Activated CD4-positive, alpha-beta memory T cell treated with anti-CD3 and anti-CD28 coated beads, Interleukin-2, amount 10 ng/mL, durations not matched to agents 7 days and 5 days (primary cell): ENCODE results near the gene NOP16. TPM values are rescaled to one million over a fixed set of nuclear protein-coding genes. Genes with fewer than 3 reads are reported as not detected.

Experiments used
- CTCF ChIA-PET: fragments of 350-600 bp; sonication (Branson Sonifier 250); formaldehyde crosslinking; loops from one replicate; lab custom pipeline; 2021; ENCODE audit warnings: antibody characterized with exemption, inconsistent platforms; lab: Charles Lee
- POLR2A ChIA-PET: fragments of 350-600 bp; sonication (Branson Sonifier 250); formaldehyde crosslinking; loops from one replicate; lab custom pipeline; 2021; ENCODE audit warnings: antibody characterized with exemption; lab: Charles Lee
- DNase-seq: peaks from one replicate; pipeline ENCODE4 v3.0.0-alpha.2; 2020
- H3K27ac Mint-ChIP-seq: one replicate; pipeline ENCODE4 v1.8.0; 2021; ENCODE audit warnings: mild to moderate bottlenecking, mixed read lengths
- H3K27me3 Mint-ChIP-seq: one replicate; pipeline ENCODE4 v1.8.0; 2021; ENCODE audit warnings: mixed read lengths
- H3K36me3 Mint-ChIP-seq: one replicate; pipeline ENCODE4 v1.8.0; 2021; ENCODE audit warnings: low read depth, mixed read lengths
- H3K4me1 Mint-ChIP-seq: one replicate; pipeline ENCODE4 v1.8.0; 2021; ENCODE audit warnings: mixed read lengths
- H3K4me3 Mint-ChIP-seq: one replicate; pipeline ENCODE4 v1.8.0; 2021; ENCODE audit warnings: mild to moderate bottlenecking, mixed read lengths
- H3K9me3 Mint-ChIP-seq: one replicate; pipeline ENCODE4 v1.8.0; 2021; ENCODE audit warnings: mixed read lengths
- total RNA-seq, 2 experiments: library from RNA; stranded (reverse); gene quantifications; one replicate each; pipeline ENCODE4 v1.2.3, GENCODE V29; 2021

The NOP16 gene
- total RNA-seq, 2 experiments from 2014 or later = 24.2 to 24.7 TPM

DNA sequence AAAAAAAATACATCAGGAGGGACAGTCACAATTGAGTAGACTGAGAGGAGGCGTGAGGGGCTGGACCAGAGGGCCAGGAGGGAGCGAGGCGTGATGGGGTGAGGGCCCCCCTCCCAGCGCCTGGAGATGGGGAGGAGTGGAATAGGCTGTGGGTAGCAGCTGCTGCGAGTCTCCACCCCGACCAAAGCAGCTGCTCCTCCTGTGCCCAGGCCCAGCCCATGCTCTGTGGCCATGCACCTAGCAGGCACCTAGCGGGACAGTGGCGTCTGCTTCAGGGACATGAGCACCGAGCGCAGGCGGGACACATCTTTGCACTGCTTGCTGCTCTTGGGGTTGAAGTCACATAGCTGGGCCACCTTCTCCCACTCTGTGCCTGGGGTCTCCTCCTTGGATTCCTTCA is 4.1 kb upstream of the NOP16 start:
- ChIA-PET POLR2A (no interaction called here), CTCF (interaction anchor here (0.7 kb wide), 1 partner anchor 145 kb away, joined by 3 read pairs; the partner anchor contains the start of gene RNF44)
- H3K4me1 Mint-ChIP-seq = peaks cover 11% of the 10 kb centered on the region
- H3K27ac Mint-ChIP-seq = no peak overlapping the region
- peaks cover 33% of the 10 kb centered on the region for H3K36me3 Mint-ChIP-seq
- DNase-seq = no peak
- no peak overlapping the region for H3K4me3 Mint-ChIP-seq
- no peaks in the 10 kb centered on the region for H3K9me3 Mint-ChIP-seq
- no peaks in the 10 kb centered on the region for H3K27me3 Mint-ChIP-seq

DNA sequence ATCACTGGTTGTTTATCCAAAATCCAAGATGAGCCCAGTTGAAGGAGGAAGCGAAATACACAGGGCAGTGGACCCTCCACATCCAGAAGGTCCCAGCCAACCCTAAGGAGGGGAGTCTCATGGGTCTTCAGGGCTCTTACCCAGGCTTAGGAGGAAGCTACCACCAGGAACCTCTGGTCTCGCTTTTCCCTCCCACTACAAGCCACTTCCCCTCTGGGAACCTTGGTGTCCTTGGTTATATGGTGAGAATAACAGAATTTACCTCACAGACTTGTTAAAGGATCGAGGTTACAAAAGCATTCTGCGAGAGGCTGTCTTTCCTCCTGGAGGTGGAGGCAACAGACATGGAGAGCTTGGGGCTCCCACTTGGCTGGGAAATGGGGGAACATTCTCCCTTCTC is 3.6 kb upstream of the NOP16 start:
- no peaks in the 10 kb centered on the region for H3K9me3 Mint-ChIP-seq
- H3K27ac Mint-ChIP-seq = no peak overlapping the region
- H3K36me3 Mint-ChIP-seq = peaks cover 34% of the 10 kb centered on the region
- no peaks in the 10 kb centered on the region for H3K27me3 Mint-ChIP-seq
- no peak for DNase-seq
- POLR2A ChIA-PET = interaction anchor here (0.6 kb wide), 1 partner anchor 56 kb away, joined by 3 read pairs; no protein-coding TSS in a partner anchor
- H3K4me1 Mint-ChIP-seq = peaks cover 17% of the 10 kb centered on the region
- CTCF ChIA-PET = interaction anchor here (0.7 kb wide), 1 partner anchor 145 kb away, joined by 3 read pairs; the partner anchor contains the start of gene RNF44
- H3K4me3 Mint-ChIP-seq = no peak overlapping the region

DNA sequence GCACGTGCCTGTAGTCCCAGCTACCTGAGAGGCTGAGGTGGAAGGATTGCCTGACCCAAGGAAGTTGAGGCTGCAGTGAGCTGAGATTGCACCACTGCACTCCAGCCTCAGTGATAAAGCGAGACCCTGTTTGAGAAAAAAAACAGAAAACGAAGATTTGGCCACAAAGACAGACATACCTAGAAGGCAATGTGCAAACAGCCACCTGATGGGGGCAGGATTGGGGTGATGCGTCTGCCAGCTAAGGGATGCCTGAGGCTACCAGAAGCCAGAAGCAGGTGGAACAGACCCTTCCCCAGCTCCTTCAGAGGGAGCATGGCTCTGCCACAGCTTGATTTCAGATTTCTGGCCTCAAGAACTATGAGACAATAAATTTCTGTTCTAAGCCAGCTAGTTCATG is 3.1 kb upstream of the NOP16 start:
- no peak for DNase-seq
- Mint-ChIP-seq H3K36me3 (peaks cover 39% of the 10 kb centered on the region), H3K4me3 (no peak overlapping the region), H3K4me1 (peaks cover 22% of the 10 kb centered on the region), H3K27me3 (no peaks in the 10 kb centered on the region), H3K9me3 (no peaks in the 10 kb centered on the region), H3K27ac (no peak overlapping the region)
- CTCF ChIA-PET = interaction anchor here (1.1 kb wide), 1 partner anchor 56 kb away, joined by 4 read pairs; the partner anchor contains the start of gene FAF2
- POLR2A ChIA-PET = interaction anchor here (0.6 kb wide), 1 partner anchor 56 kb away, joined by 3 read pairs; no protein-coding TSS in a partner anchor

DNA sequence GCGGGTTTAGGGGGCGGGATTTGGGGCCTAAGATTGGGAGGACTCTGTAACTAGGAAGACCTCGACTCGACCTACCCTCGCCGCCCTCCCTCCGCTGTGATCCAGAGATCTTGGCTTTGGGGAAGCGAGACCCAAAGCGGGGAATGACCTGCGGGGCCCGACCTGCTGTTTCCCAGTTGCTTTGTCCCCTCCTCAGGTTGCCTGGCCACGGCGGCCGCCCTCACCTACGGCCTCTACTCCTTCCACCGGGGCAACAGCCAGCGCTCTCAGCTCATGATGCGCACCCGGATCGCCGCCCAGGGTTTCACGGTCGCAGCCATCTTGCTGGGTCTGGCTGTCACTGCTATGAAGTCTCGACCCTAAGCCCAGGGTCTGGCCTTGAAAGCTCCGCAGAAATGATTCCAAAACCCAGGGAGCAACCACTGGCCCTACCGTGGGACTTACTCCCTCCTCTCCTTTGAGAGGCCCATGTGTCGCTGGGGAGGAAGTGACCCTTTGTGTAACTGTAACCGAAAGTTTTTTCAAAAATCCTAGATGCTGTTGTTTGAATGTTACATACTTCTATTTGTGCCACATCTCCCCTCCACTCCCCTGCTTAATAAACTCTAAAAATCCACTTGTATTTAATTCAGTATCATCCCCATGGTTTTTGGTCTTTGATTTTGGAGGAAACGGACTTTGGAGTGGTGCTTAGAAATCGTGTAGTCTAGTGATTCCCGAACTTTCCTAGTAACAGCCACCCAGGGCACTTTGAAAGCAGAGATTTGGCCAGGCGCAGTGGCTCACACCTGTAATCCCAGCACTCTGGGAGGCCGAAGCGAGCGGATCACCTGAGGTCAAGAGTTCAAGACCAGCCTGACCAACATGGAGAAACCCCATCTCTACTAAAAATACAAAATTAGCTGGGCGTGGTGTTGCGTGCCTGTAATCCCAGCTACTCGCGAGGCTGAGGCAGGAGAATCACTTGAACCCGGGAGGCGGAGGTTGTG is 1.0 kb upstream of the NOP16 start:
- CTCF ChIA-PET = interaction anchor here (0.6 to 1.8 kb wide), 4 partner anchors 28 to 271 kb away, joined by 3 to 8 read pairs (median 4); partner anchors contain the start of gene KIAA1191
- DNase-seq = no peak
- Mint-ChIP-seq H3K4me1 (peaks cover 31% of the 10 kb centered on the region), H3K36me3 (peaks cover 56% of the 10 kb centered on the region), H3K27ac (peak overlapping the region; percentile 99), H3K27me3 (no peaks in the 10 kb centered on the region), H3K4me3 (peak overlapping the region; percentile 95), H3K9me3 (no peaks in the 10 kb centered on the region)
- POLR2A ChIA-PET = interaction anchor here (1.1 to 6.9 kb wide), 7 partner anchors 11 to 153 kb away, joined by 5 to 62 read pairs (median 15); partner anchors contain the start of genes FAF2, KIAA1191 and RNF44

DNA sequence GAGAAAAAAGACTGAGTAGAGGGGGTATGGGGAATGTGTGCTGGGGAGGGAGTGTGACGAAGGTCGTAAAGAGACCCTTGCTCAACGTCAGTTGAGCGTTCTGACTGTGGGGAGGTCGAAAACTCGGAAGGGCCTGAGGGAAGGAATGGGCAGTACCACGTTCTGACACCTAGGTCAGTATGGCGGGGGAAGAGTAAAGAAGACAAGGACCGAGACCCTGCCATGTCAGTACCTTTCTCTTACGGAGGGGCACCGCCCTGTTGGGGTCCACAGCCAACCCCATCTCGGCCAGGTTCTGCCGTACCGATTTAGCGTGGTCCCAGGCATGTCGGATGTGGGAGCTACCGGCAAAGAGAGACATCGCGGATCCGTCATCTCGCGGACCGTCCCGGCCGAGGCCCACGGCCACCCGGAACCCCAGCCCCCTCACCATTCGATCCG is 375 bp downstream of the NOP16 start:
- Mint-ChIP-seq H3K27me3 (no peaks in the 10 kb centered on the region), H3K27ac (peak overlapping the region; percentile 99), H3K36me3 (peaks cover 63% of the 10 kb centered on the region), H3K4me3 (peak overlapping the region; percentile 95), H3K9me3 (no peaks in the 10 kb centered on the region), H3K4me1 (peaks cover 31% of the 10 kb centered on the region)
- ChIA-PET CTCF (interaction anchor here (1.0 to 1.8 kb wide), 3 partner anchors 27 to 153 kb away, joined by 3 to 8 read pairs (median 4); partner anchors contain the start of genes KIAA1191 and RNF44), POLR2A (interaction anchor here (0.6 to 6.9 kb wide), 9 partner anchors 11 to 155 kb away, joined by 3 to 62 read pairs (median 8); partner anchors contain the start of genes FAF2, KIAA1191 and RNF44)
- no peak for DNase-seq

DNA sequence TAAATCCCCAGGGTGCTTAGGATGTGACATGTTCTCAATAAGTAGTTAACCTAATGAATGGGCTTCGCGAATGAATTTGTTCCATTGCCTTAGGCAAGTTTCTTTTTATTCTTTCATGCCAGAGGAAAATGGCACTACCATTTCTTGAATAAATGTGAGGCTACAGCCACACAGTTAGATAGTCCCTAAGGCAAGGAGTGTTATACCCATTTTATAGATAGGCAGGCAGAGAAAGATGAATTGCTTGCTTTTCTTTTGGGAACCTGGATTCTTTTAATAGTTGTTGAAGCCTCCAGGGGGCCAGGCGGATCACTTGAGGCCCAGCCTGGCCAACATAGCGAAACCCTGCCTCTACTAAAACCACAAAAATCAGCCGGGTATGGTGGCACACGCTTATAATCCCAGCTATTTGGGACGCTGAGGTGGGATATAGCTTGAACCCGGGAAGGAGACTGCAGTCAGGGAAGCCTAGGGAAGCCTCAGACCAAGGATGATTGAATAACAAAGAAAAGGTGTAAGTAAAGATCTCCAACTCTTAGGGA is 943 bp downstream of the NOP16 start:
- CTCF ChIA-PET = interaction anchor here (0.7 to 1.8 kb wide), 3 partner anchors 26 to 150 kb away, joined by 3 to 8 read pairs (median 4); partner anchors contain the start of genes KIAA1191 and RNF44
- DNase-seq = no peak
- peaks cover 66% of the 10 kb centered on the region for H3K36me3 Mint-ChIP-seq
- peak overlapping the region; percentile 99 for H3K27ac Mint-ChIP-seq
- POLR2A ChIA-PET = interaction anchor here (0.7 to 6.9 kb wide), 8 partner anchors 10 to 155 kb away, joined by 3 to 62 read pairs (median 12); partner anchors contain the start of genes FAF2, KIAA1191 and RNF44
- H3K4me3 Mint-ChIP-seq = peak overlapping the region; percentile 95
- H3K27me3 Mint-ChIP-seq = no peaks in the 10 kb centered on the region
- peaks cover 31% of the 10 kb centered on the region for H3K4me1 Mint-ChIP-seq
- no peaks in the 10 kb centered on the region for H3K9me3 Mint-ChIP-seq

DNA sequence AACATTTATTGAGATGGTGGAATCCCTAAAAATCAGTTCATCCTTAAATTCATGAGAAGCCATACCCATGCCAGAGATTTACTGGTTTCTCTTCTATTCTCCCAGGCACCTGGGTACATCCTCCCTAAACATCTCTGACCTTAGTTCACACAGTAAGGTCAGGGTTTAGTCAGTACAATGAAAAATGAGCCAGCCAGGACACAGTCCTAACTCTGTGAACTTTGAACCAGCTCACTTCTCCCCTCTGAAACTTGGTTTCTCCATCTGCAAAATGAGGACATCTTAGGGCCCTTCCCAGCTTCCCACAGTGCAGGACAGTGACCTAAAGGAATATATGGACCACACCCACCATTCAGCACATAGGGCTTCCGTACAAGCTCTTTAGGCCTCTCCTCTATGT is 1.9 kb downstream of the NOP16 start:
- Mint-ChIP-seq H3K4me1 (peaks cover 31% of the 10 kb centered on the region), H3K4me3 (peak overlapping the region; percentile 95), H3K27me3 (no peaks in the 10 kb centered on the region), H3K36me3 (peaks cover 67% of the 10 kb centered on the region), H3K27ac (no peak overlapping the region), H3K9me3 (no peaks in the 10 kb centered on the region)
- DNase-seq = no peak
- POLR2A ChIA-PET = interaction anchor here (0.9 to 6.9 kb wide), 3 partner anchors 25 to 156 kb away, joined by 3 to 62 read pairs (median 21); partner anchors contain the start of gene KIAA1191
- CTCF ChIA-PET = interaction anchor here (1.5 kb wide), 1 partner anchor 151 kb away, joined by 3 read pairs; the partner anchor contains the start of gene RNF44

DNA sequence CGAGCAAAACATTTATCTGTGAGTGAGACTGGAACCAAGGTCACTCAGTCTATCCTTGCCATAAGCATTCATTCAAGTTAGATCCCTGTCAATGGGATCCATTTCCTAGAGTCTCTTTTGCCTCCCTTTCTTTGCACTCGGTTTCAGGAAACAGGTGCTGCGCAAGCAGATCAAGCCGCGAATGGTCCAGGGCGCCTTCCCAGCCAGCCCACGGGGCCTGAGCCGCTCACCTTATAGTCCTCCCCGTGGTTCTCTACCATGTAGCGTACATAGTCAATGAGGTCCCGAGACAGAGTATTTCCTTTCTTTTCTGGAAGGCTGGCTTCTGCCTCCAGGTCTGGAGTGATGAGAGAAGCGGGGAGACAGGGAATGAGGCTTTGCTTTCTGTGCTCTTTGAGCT is 3.4 kb downstream of the NOP16 start:
- Mint-ChIP-seq H3K27me3 (no peaks in the 10 kb centered on the region), H3K4me3 (no peak overlapping the region), H3K9me3 (no peaks in the 10 kb centered on the region), H3K36me3 (peaks cover 59% of the 10 kb centered on the region), H3K27ac (no peak overlapping the region), H3K4me1 (peaks cover 28% of the 10 kb centered on the region)
- CTCF ChIA-PET = no interaction called here
- DNase-seq = no peak
- POLR2A ChIA-PET = interaction anchor here (1.3 to 6.9 kb wide), 2 partner anchors 16 to 24 kb away, joined by 3 to 62 read pairs; partner anchors contain the start of gene KIAA1191

DNA sequence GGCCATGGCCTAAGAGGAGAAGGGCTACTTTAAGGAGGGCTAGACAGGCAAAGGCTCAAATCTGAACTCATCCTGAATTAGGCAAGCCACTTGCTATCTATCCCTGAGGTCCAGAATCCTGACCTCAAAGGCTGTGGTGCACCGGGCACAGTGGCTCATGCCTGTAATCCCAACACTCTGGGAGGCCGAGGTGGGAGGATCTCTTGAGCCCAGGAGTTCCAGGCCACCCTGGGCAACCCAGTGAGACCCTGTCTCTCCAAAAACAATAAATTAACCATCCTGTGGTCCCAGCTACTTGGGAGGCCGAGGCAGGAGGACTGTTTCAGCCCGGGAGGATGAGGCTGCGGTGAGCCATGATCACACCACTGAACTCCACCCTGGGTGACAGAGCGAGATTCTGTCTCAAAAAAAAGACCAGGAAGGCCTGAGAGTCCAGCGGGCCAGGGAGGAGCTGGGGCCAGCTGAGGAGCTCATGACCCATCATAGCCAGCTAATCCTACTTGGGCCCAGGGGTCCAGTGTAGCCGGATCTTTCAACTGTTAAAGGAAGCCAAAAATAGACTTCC is 4.0 kb downstream of the NOP16 start:
- H3K9me3 Mint-ChIP-seq = no peaks in the 10 kb centered on the region
- H3K36me3 Mint-ChIP-seq = peaks cover 62% of the 10 kb centered on the region
- H3K27ac Mint-ChIP-seq = no peak overlapping the region
- no peak overlapping the region for H3K4me3 Mint-ChIP-seq
- ChIA-PET CTCF (no interaction called here), POLR2A (interaction anchor here (1.3 to 6.9 kb wide), 2 partner anchors 16 to 23 kb away, joined by 3 to 62 read pairs; partner anchors contain the start of gene KIAA1191)
- H3K4me1 Mint-ChIP-seq = peaks cover 24% of the 10 kb centered on the region
- H3K27me3 Mint-ChIP-seq = no peaks in the 10 kb centered on the region
- DNase-seq = no peak

DNA sequence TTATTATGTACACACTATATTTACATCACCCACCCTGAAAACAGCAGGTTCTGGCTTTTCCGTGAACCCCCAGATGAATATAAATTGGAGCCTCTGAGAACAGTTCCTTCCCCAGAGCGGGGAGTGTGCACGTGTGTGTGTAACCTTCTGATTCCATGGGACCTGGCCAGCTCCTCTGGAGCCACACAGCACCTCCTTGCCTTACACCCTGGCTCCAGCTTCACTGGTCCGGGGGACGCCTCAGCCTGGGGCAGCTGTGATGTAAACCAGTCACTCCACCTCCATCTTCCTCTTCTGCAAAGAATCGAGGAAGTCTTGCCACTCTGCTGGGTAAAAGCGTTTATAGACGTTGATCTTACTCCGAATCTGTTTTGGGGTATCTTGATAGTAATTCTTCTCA is 4.4 kb downstream of the NOP16 start:
- CTCF ChIA-PET = no interaction called here
- Mint-ChIP-seq H3K4me3 (no peak overlapping the region), H3K27ac (no peak overlapping the region), H3K4me1 (peaks cover 24% of the 10 kb centered on the region), H3K27me3 (no peaks in the 10 kb centered on the region), H3K9me3 (no peaks in the 10 kb centered on the region), H3K36me3 (peaks cover 62% of the 10 kb centered on the region)
- no peak for DNase-seq
- POLR2A ChIA-PET = interaction anchor here (6.9 kb wide), 1 partner anchor 23 kb away, joined by 62 read pairs; the partner anchor contains the start of gene KIAA1191

DNA sequence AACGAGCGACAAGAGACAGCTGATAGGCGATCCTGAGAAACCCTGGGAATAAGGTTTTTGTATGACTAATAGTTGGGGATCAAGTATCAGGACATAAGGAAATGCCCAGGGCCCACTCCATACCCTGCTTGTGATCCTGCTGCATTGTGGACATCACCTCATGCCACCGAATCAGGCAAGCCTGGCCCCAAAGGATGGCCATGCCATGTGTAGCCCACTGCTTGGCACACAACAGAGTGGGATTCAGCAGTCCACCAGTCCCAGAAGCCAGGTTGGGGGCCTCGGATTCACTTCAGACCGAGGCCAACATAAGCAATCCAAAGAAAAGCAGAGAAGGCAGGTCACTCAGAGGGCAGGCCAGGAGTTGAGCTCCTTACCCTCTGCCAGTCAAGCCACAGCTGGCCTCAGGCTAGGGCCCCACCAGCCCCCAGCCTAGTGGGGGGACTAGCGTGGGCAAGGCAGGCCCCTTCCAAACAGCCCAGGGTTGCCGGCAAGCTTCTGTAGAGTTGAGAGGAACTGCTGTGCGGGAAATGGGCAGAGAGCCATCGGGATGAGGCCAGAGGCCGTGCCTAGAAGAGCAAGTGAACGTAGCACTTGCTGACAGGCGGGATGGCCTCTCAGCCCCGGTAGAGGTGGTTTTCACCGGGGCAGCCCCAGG is 5.0 kb downstream of the NOP16 start:
- H3K27me3 Mint-ChIP-seq = no peaks in the 10 kb centered on the region
- POLR2A ChIA-PET = interaction anchor here (6.9 kb wide), 1 partner anchor 22 kb away, joined by 62 read pairs; the partner anchor contains the start of gene KIAA1191
- DNase-seq = no peak
- no peak overlapping the region for H3K27ac Mint-ChIP-seq
- H3K36me3 Mint-ChIP-seq = peaks cover 62% of the 10 kb centered on the region
- peaks cover 24% of the 10 kb centered on the region for H3K4me1 Mint-ChIP-seq
- no peak overlapping the region for H3K4me3 Mint-ChIP-seq
- CTCF ChIA-PET = no interaction called here
- H3K9me3 Mint-ChIP-seq = no peaks in the 10 kb centered on the region
